Activated T-helper 1 cell treated with anti-CD3 and anti-CD28 coated beads, Interleukin-2, amount 50 U/mL, for 16 hours (primary cell): ENCODE data around the gene MTX2.
"Not testable (repeated sequence)": the region's sequence is repeated elsewhere in the genome, so short reads cannot be mapped to it uniquely, and the experiment has no call there.

Source experiments
- DNase-seq, 2 donors: peaks; one replicate each; pipeline ENCODE4 v3.0.0-alpha.2; 2020; ENCODE audit warnings: low read depth in 1 of 2, low spot score in 1 of 2

The MTX2 gene

GRCh38 chr2:176285321-176285720, 16.1 kb downstream of the MTX2 start:
- no peak for DNase-seq

GRCh38 chr2:176291335-176291734, 22.1 kb downstream of the MTX2 start:
- no peak for DNase-seq

GRCh38 chr2:176291809-176292283, 22.6 kb downstream of the MTX2 start:
- DNase-seq = no peak

GRCh38 chr2:176292608-176293007, 23.4 kb downstream of the MTX2 start:
- no peak for DNase-seq

GRCh38 chr2:176293334-176293733, 24.1 kb downstream of the MTX2 start:
- no peak for DNase-seq

- DNase-seq = no peak
Observed at GRCh38 chr2:176297067-176297466, 27.8 kb downstream of the MTX2 start.

- DNase-seq = no peak
Observed at GRCh38 chr2:176297737-176298136, 28.5 kb downstream of the MTX2 start.

- DNase-seq = not testable (repeated sequence)
Observed at GRCh38 chr2:176306020-176306419, 36.8 kb downstream of the MTX2 start.

GRCh38 chr2:176317199-176317598, 48.0 kb downstream of the MTX2 start:
- DNase-seq = no peak

GRCh38 chr2:176317623-176318065, 48.4 kb downstream of the MTX2 start:
- DNase-seq = no peak

- DNase-seq = no peak
Observed at GRCh38 chr2:176321916-176322315, 52.7 kb downstream of the MTX2 start.

GRCh38 chr2:176324862-176325261, 55.6 kb downstream of the MTX2 start:
- no peak for DNase-seq

- no peak for DNase-seq
Observed at GRCh38 chr2:176325732-176326131, 56.5 kb downstream of the MTX2 start.

- DNase-seq = no peak
Observed at GRCh38 chr2:176328149-176328548, 58.9 kb downstream of the MTX2 start.

- DNase-seq = no peak
Observed at GRCh38 chr2:176330612-176331011, 61.4 kb downstream of the MTX2 start.

GRCh38 chr2:176331646-176332045, 62.4 kb downstream of the MTX2 start:
- no peak for DNase-seq

- DNase-seq = no peak
Observed at GRCh38 chr2:176334729-176335128, 65.5 kb downstream of the MTX2 start.

GRCh38 chr2:176338395-176338794, 69.2 kb downstream of the MTX2 start:
- no peak for DNase-seq

- no peak for DNase-seq
Observed at GRCh38 chr2:176339208-176339607, 70.0 kb downstream of the MTX2 start.

- DNase-seq = no peak
Observed at GRCh38 chr2:176356251-176356650, 87.0 kb downstream of the MTX2 start.

GRCh38 chr2:176364273-176364977, 95.2 kb downstream of the MTX2 start:
- DNase-seq = no peak

- DNase-seq = no peak
Observed at GRCh38 chr2:176368349-176368748, 99.1 kb downstream of the MTX2 start.

GRCh38 chr2:176370467-176371171, 101.4 kb downstream of the MTX2 start:
- DNase-seq = no peak
